H1 (cell line): ENCODE results near the gene CDC26. TPM values are rescaled to one million over a fixed set of nuclear protein-coding genes. Genes with fewer than 3 reads are reported as not detected.

Experiments
- PHF8 ChIP-seq: fragments of 200-600 bp; sonication (generic); conservative IDR thresholded peaks from 2 replicates; pipeline ENCODE4 v1.7.1; 2012; ENCODE audit warnings: low read depth, mild to moderate bottlenecking, inconsistent platforms, low read length, moderate library complexity
- TAF7 ChIP-seq: optimal IDR thresholded peaks from 2 replicates; pipeline ENCODE3; 2011; ENCODE audit warnings: low read depth, mild to moderate bottlenecking, inconsistent platforms, low read length, moderate library complexity, borderline replicate concordance
- polyA plus RNA-seq, 7 experiments: library from polyadenylated mRNA; depleted of rRNA in 3 of 7; stranded (reverse) in 5 of 7; unstranded in 2 of 7; fragments of >200 nt in 5 of 7; fragments of 200-250 nt in 2 of 7; gene quantifications; 1 replicate in 5 of 7; 2 replicates in 1 of 7; 4 replicates in 1 of 7; pipeline versions ENCODE4 v1.2.1 to v1.2.3, GENCODE V29; 2011 to 2013; ENCODE audit warnings: missing spikeins in 2 of 7, mixed read lengths in 2 of 7
- total RNA-seq: library from RNA; stranded (reverse); fragmentation: NEBNext Ultra II Directional; extraction: Animal tissue kit (Norgen Biotek cat#: 25700); gene quantifications from 2 replicates; pipeline ENCODE4 v1.2.1, GENCODE V29; 2021
- TF ChIP-seq, protein P1 (sequence below): fragments of 300-600 bp; sonication (generic); IDR thresholded peaks from 2 replicates; pipeline ENCODE4 v1.7.1; 2012; ENCODE audit warnings: low read length, moderate library complexity, mild to moderate bottlenecking, inconsistent platforms; ENCODE audit not compliant: insufficient replicate concordance

The CDC26 gene
- total and polyA plus RNA-seq, 2 of the 8 experiments (the other 6 are each of a cell fraction or from before 2014, with no cell fraction given), result 31.5 to 41.9 TPM

DNA sequence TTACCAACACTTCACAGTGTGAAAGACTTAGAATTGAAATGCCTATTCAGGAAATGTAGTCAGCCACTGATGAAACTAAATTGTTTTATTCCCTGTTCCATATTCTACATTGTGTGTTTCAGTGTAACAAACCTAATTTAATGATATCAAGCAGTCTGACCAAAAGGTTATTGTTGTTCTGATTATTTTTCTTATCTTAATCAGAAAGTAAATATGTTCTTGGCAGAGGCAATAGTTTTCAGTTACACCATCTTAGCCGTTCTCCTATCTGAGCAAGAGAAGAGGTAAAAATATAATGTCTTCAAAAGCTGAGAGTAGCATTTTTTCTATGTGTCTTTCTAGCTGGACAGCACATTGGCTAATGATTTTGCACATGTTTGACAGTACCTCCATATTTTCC, 17.1 kb downstream of the CDC26 start (continued):
- TF ChIP-seq, protein P1, sequence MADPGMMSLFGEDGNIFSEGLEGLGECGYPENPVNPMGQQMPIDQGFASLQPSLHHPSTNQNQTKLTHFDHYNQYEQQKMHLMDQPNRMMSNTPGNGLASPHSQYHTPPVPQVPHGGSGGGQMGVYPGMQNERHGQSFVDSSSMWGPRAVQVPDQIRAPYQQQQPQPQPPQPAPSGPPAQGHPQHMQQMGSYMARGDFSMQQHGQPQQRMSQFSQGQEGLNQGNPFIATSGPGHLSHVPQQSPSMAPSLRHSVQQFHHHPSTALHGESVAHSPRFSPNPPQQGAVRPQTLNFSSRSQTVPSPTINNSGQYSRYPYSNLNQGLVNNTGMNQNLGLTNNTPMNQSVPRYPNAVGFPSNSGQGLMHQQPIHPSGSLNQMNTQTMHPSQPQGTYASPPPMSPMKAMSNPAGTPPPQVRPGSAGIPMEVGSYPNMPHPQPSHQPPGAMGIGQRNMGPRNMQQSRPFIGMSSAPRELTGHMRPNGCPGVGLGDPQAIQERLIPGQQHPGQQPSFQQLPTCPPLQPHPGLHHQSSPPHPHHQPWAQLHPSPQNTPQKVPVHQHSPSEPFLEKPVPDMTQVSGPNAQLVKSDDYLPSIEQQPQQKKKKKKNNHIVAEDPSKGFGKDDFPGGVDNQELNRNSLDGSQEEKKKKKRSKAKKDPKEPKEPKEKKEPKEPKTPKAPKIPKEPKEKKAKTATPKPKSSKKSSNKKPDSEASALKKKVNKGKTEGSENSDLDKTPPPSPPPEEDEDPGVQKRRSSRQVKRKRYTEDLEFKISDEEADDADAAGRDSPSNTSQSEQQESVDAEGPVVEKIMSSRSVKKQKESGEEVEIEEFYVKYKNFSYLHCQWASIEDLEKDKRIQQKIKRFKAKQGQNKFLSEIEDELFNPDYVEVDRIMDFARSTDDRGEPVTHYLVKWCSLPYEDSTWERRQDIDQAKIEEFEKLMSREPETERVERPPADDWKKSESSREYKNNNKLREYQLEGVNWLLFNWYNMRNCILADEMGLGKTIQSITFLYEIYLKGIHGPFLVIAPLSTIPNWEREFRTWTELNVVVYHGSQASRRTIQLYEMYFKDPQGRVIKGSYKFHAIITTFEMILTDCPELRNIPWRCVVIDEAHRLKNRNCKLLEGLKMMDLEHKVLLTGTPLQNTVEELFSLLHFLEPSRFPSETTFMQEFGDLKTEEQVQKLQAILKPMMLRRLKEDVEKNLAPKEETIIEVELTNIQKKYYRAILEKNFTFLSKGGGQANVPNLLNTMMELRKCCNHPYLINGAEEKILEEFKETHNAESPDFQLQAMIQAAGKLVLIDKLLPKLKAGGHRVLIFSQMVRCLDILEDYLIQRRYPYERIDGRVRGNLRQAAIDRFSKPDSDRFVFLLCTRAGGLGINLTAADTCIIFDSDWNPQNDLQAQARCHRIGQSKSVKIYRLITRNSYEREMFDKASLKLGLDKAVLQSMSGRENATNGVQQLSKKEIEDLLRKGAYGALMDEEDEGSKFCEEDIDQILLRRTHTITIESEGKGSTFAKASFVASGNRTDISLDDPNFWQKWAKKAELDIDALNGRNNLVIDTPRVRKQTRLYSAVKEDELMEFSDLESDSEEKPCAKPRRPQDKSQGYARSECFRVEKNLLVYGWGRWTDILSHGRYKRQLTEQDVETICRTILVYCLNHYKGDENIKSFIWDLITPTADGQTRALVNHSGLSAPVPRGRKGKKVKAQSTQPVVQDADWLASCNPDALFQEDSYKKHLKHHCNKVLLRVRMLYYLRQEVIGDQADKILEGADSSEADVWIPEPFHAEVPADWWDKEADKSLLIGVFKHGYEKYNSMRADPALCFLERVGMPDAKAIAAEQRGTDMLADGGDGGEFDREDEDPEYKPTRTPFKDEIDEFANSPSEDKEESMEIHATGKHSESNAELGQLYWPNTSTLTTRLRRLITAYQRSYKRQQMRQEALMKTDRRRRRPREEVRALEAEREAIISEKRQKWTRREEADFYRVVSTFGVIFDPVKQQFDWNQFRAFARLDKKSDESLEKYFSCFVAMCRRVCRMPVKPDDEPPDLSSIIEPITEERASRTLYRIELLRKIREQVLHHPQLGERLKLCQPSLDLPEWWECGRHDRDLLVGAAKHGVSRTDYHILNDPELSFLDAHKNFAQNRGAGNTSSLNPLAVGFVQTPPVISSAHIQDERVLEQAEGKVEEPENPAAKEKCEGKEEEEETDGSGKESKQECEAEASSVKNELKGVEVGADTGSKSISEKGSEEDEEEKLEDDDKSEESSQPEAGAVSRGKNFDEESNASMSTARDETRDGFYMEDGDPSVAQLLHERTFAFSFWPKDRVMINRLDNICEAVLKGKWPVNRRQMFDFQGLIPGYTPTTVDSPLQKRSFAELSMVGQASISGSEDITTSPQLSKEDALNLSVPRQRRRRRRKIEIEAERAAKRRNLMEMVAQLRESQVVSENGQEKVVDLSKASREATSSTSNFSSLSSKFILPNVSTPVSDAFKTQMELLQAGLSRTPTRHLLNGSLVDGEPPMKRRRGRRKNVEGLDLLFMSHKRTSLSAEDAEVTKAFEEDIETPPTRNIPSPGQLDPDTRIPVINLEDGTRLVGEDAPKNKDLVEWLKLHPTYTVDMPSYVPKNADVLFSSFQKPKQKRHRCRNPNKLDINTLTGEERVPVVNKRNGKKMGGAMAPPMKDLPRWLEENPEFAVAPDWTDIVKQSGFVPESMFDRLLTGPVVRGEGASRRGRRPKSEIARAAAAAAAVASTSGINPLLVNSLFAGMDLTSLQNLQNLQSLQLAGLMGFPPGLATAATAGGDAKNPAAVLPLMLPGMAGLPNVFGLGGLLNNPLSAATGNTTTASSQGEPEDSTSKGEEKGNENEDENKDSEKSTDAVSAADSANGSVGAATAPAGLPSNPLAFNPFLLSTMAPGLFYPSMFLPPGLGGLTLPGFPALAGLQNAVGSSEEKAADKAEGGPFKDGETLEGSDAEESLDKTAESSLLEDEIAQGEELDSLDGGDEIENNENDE, result no peak
- TF ChIP-seq PHF8 (no peak), TAF7 (no peak)
